A549 (cell line): ENCODE measurements around the gene FAM151B. TPM values are rescaled to one million over a fixed set of nuclear protein-coding genes. Genes with fewer than 3 reads are reported as not detected.

Source experiments
- ATAC-seq, 2 experiments: fragments of 200-7000 bp in 1 of 2; fragments of >200 bp in 1 of 2; cut with Nextera tagmentation in 1 of 2; cut with Tn5 transposase in 1 of 2; 3 replicates each; pipeline versions ENCODE4 v1.8.0 to v1.9.1; 2018 to 2020; ENCODE audit warnings: mild to moderate bottlenecking in 1 of 2, moderate library complexity in 1 of 2
- CTCF ChIA-PET: fragments of 300-600 bp; sonication (Branson Sonifier 250); formaldehyde crosslinking; extraction: SDS; loops from one replicate; lab custom pipeline; 2021; ENCODE audit warnings: antibody characterized with exemption, inconsistent platforms; lab: Yijun Ruan, JAX
- POLR2A ChIA-PET: fragments of 350-600 bp; formaldehyde crosslinking; extraction: SDS; loops from one replicate; lab custom pipeline; 2021; ENCODE audit warnings: antibody characterized with exemption, inconsistent platforms; lab: Yijun Ruan, JAX
- DNase-seq, 2 experiments: peaks; one replicate each; pipeline versions ENCODE4 v3.0.0 to v3.0.0-alpha.2; 2011 to 2016; ENCODE audit warnings: low read depth in 1 of 2, low spot score in 1 of 2
- FAIRE-seq: peaks from 2 replicates; lab custom pipeline; 2011; peaks lifted over from hg19 to GRCh38; lab: Jason Lieb, UNC
- H3K27ac ChIP-seq, 2 experiments: fragments of >200 bp; sonication (Bioruptor Twin); formaldehyde crosslinking; 3 replicates each; pipeline ENCODE4 v1.5.1; 2016 to 2017
- H3K4me1 ChIP-seq: fragments of >200 bp; sonication (Bioruptor Twin); formaldehyde crosslinking; 3 replicates; pipeline ENCODE4 v1.6.1; 2016
- H3K4me2 ChIP-seq: fragments of >200 bp; sonication (Bioruptor Twin); formaldehyde crosslinking; 3 replicates; pipeline ENCODE4 v1.6.1; 2016
- H3K4me3 ChIP-seq: fragments of >200 bp; sonication (Bioruptor Twin); formaldehyde crosslinking; 3 replicates; pipeline ENCODE4 v1.5.1; 2016
- H3K9me3 ChIP-seq: fragments of >200 bp; sonication (Bioruptor Twin); formaldehyde crosslinking; 3 replicates; pipeline ENCODE4 v1.6.1; 2016
- BHLHE40 ChIP-seq: IDR thresholded peaks from 2 replicates; pipeline ENCODE4 v1.6.1; 2012; ENCODE audit warnings: low read depth, low read length, inconsistent platforms
- CBX2 ChIP-seq: fragments of 200-600 bp; sonication (generic); IDR thresholded peaks from 2 replicates; pipeline ENCODE4 v1.6.1; 2016; ENCODE audit warnings: low read depth, mild to moderate bottlenecking, borderline replicate concordance
- CBX8 ChIP-seq: fragments of 200-600 bp; sonication (generic); IDR thresholded peaks from 2 replicates; pipeline ENCODE4 v1.6.1; 2016
- EHMT2 ChIP-seq: fragments of 200-600 bp; sonication (generic); IDR thresholded peaks from 2 replicates; pipeline ENCODE4 v1.6.1; 2016; ENCODE audit warnings: antibody characterized with exemption, low read depth, mild to moderate bottlenecking, moderate library complexity
- EP300 ChIP-seq, 2 experiments: fragments of >200 bp; sonication (Bioruptor Twin); formaldehyde crosslinking; IDR thresholded peaks; 2 replicates in 1 of 2; 3 replicates in 1 of 2; pipeline ENCODE4 v1.6.1; 2016 to 2017
- FOSL2 ChIP-seq, 2 experiments: fragments of 450-650 bp in 1 of 2; fragments of >200 bp in 1 of 2; sonication (Bioruptor Twin) in 1 of 2; formaldehyde crosslinking; IDR thresholded peaks; 2 replicates each; pipeline versions ENCODE4 v1.5.0 to v1.6.1; 2016 to 2020; ENCODE audit warnings: mild to moderate bottlenecking in 1 of 2, moderate library complexity in 1 of 2
- FOXS1 ChIP-seq: fragments of 250-450 bp; sonication (Bioruptor Pico); IDR thresholded peaks from 2 replicates; pipeline ENCODE4 v1.5.0; 2020; ENCODE audit warnings: mild to moderate bottlenecking, moderate library complexity
- GATA3 ChIP-seq: IDR thresholded peaks from 2 replicates; pipeline ENCODE4 v1.6.1; 2012; ENCODE audit warnings: borderline replicate concordance
- HOXB5 ChIP-seq: fragments of 250-450 bp; sonication (Bioruptor Pico); IDR thresholded peaks from 2 replicates; pipeline ENCODE4 v1.5.0; 2020; ENCODE audit warnings: mild to moderate bottlenecking, moderate library complexity
- JUN ChIP-seq, 2 experiments: fragments of >200 bp; sonication (Bioruptor Twin); formaldehyde crosslinking; IDR thresholded peaks; 2 replicates in 1 of 2; 3 replicates in 1 of 2; pipeline ENCODE4 v1.6.1; 2016 to 2017
- JUNB ChIP-seq: fragments of >200 bp; sonication (Bioruptor Twin); formaldehyde crosslinking; IDR thresholded peaks from 2 replicates; pipeline ENCODE4 v1.6.1; 2016
- KDM1A ChIP-seq: fragments of 200-600 bp; sonication (generic); IDR thresholded peaks from 2 replicates; pipeline ENCODE4 v1.6.1; 2016; ENCODE audit warnings: low read depth, mild to moderate bottlenecking
- MYC ChIP-seq: IDR thresholded peaks from 2 replicates; pipeline ENCODE4 v1.6.1; 2012; ENCODE audit warnings: mild to moderate bottlenecking, inconsistent platforms, low read length, improper control_type of control experiment, borderline replicate concordance
- NFE2L2 ChIP-seq: fragments of 150-350 bp; conservative IDR thresholded peaks from 2 replicates; pipeline ENCODE4 v1.6.1; 2014; ENCODE audit warnings: low read length
- NPAS2 ChIP-seq: fragments of 250-450 bp; sonication (Bioruptor Pico); IDR thresholded peaks from 2 replicates; pipeline ENCODE4 v1.8.0; 2022; ENCODE audit warnings: mild to moderate bottlenecking, moderate library complexity, borderline replicate concordance
- NR3C1 ChIP-seq: fragments of >200 bp; sonication (Bioruptor Twin); formaldehyde crosslinking; IDR thresholded peaks from 3 replicates; pipeline ENCODE4 v1.6.1; 2017
- POLR2AphosphoS2 ChIP-seq: conservative IDR thresholded peaks from 2 replicates; pipeline ENCODE4 v1.6.1; 2012; ENCODE audit warnings: low read length, improper control_type of control experiment, inconsistent platforms
- RAD21 ChIP-seq, 2 experiments: fragments of >200 bp in 1 of 2; sonication (Bioruptor Twin) in 1 of 2; formaldehyde crosslinking in 1 of 2; IDR thresholded peaks in 1 of 2; conservative IDR thresholded peaks in 1 of 2; 2 replicates in 1 of 2; 3 replicates in 1 of 2; pipeline ENCODE4 v1.6.1; 2012 to 2018; ENCODE audit warnings: inconsistent platforms in 1 of 2
- RARB ChIP-seq: fragments of 250-450 bp; sonication (Bioruptor Pico); IDR thresholded peaks from 2 replicates; pipeline ENCODE4 v1.8.0; 2021; ENCODE audit warnings: mild to moderate bottlenecking, moderate library complexity
- RCOR1 ChIP-seq: fragments of 150-350 bp; IDR thresholded peaks from 2 replicates; pipeline ENCODE4 v1.6.1; 2014; ENCODE audit warnings: antibody characterized with exemption, low read length, low read depth
- RFX5 ChIP-seq: fragments of 450-650 bp; IDR thresholded peaks from 2 replicates; pipeline ENCODE4 v1.7.1; 2014; ENCODE audit warnings: antibody characterized with exemption, mild to moderate bottlenecking, moderate library complexity
- SMC3 ChIP-seq: fragments of >200 bp; sonication (Bioruptor Twin); formaldehyde crosslinking; IDR thresholded peaks from 3 replicates; pipeline ENCODE4 v1.6.1; 2018; ENCODE audit warnings: inconsistent platforms
- ZFP36 ChIP-seq: fragments of 450-650 bp; IDR thresholded peaks from 2 replicates; pipeline ENCODE4 v1.6.1; 2014; ENCODE audit warnings: borderline replicate concordance; ENCODE audit not compliant: partially characterized antibody
- ZNF302 ChIP-seq: fragments of 250-450 bp; sonication (Bioruptor Pico); IDR thresholded peaks from 2 replicates; pipeline ENCODE4 v1.9.0; 2021; ENCODE audit warnings: inconsistent platforms, mild to moderate bottlenecking, moderate library complexity
- WGBS: methylation state at CpG from one replicate; pipeline ENCODE4 v1.1.6; 2017; ENCODE audit errors: missing lambda C conversion rate; 5-methylcytosine and 5-hydroxymethylcytosine counted together
- polyA plus RNA-seq, 4 experiments: library from polyadenylated mRNA; depleted of rRNA in 3 of 4; stranded (reverse); fragments of >200 nt; fragmentation: RNase III in 1 of 4; extraction: RNeasy Plus Mini Kit Qiagen cat#74134 plus additional on column Dnase treatment in 1 of 4; gene quantifications; 2 replicates in 3 of 4; 3 replicates in 1 of 4; pipeline ENCODE4 v1.2.3, GENCODE V29; 2011 to 2017
- TF ChIP-seq, protein P1 (sequence below): fragments of >200 bp; sonication (Bioruptor Twin); formaldehyde crosslinking; IDR thresholded peaks from 3 replicates; pipeline ENCODE4 v1.5.1; 2016

The FAM151B gene
- polyA plus RNA-seq, 2 of the 4 experiments (the other 2 are of a cell fraction) = 2.2 to 3.2 TPM

DNA sequence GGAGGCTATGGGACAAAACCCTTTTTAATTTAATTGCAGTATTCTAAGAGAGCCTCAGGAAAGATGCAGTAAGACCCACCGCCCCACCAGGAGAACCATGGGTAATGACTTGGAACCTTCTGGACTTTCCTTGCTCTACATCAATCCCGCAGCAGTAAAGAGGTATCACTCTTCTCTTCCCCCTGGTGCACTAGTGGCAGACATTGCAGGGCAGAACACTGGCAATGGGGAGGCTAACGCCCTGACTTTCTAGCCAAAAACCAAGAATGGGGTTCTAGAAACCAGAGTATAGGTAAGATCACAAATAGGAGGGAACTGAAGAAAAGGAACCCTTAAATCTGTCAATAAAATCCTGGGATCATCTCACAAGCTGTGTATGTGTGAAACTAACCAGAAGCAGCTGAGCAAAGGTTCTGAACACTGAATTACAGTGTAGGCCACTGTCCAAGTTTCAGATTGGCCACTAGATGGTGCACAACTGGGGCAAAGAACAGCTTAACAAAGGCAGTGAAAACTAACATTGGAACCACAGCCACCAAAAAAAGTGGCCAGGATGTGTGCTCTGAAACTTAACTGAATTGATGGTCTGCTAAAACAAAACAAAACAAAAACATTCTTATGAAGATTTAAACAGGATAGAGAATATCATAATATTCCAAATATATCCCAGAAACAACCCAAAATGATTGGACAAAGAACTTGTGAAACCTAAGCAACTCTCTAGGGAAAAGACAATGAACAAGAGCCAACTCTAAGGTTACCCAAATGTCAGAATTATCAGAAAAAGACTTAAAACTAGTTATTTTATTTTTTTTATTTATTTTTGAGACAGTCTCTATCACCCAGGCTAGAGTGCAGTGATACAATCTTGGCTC, 6.6 kb upstream of the FAM151B start:
- 90% methylated on average over 3 of the region's 3 CpGs for WGBS
- peak; percentile 77 to 94 for ATAC-seq
- H3K27ac ChIP-seq = no peak overlapping the region
- DNase-seq = peak; percentile 44 to 63
- TF ChIP-seq, protein P1, sequence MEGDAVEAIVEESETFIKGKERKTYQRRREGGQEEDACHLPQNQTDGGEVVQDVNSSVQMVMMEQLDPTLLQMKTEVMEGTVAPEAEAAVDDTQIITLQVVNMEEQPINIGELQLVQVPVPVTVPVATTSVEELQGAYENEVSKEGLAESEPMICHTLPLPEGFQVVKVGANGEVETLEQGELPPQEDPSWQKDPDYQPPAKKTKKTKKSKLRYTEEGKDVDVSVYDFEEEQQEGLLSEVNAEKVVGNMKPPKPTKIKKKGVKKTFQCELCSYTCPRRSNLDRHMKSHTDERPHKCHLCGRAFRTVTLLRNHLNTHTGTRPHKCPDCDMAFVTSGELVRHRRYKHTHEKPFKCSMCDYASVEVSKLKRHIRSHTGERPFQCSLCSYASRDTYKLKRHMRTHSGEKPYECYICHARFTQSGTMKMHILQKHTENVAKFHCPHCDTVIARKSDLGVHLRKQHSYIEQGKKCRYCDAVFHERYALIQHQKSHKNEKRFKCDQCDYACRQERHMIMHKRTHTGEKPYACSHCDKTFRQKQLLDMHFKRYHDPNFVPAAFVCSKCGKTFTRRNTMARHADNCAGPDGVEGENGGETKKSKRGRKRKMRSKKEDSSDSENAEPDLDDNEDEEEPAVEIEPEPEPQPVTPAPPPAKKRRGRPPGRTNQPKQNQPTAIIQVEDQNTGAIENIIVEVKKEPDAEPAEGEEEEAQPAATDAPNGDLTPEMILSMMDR = peak; percentile 68
- TF ChIP-seq JUNB (no peak), RAD21 (conservative IDR thresholded peaks at IDR 0.05 in 1 of 2, IDR thresholded peaks at IDR 0.05 in 1 of 2) (peak; percentile 46 to 51; a peak in 4 of 5 replicates), FOSL2 (IDR thresholded peaks at IDR 0.05) (no peak), FOSL2 (CRISPR knock-in tag; IDR thresholded peaks at IDR 0.05) (no peak), NFE2L2 (no peak), EHMT2 (no peak), SMC3 (peak; percentile 56), HOXB5 (CRISPR knock-in tag) (no peak), POLR2AphosphoS2 (no peak), CBX2 (no peak), NR3C1 (no peak), GATA3 (no peak)
- H3K4me2 ChIP-seq = no peak overlapping the region
- H3K9me3 ChIP-seq = peaks cover 5% of the 10 kb centered on the region; the same call in 1 of the 3 replicates
- H3K4me3 ChIP-seq = no peak overlapping the region
- POLR2A ChIA-PET = interaction anchor here (1.0 kb wide), 1 partner anchor 173 kb away, joined by 3 read pairs; the partner anchor contains the start of genes DHFR and MSH3
- FAIRE-seq = peak; percentile 32
- no peaks in the 10 kb centered on the region for H3K4me1 ChIP-seq
- CTCF ChIA-PET = interaction anchor here (0.6 to 3.6 kb wide), 12 partner anchors 14 to 1158 kb away, joined by 3 to 14 read pairs (median 4); no protein-coding TSS in a partner anchor

DNA sequence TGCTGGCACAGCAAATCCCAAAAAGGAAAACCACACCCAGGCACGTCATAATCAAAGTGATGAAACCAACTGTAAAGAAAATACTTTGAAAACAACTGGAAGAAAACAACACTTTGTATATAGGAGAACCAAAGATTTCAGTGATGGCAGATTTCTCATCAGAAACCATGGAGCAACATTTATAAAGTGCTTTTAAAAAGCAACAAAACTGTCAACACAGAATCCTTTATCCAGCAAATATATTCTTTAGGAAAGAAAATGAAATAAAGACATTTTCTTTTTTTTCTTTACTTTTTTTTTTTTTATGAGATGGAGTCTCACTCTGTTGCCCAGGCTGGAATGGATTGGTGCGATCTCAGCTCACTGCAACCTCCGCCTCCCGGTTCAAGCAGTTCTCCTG, 5.3 kb upstream of the FAM151B start:
- no peak for ATAC-seq
- Histone ChIP-seq H3K9me3 (peaks cover 5% of the 10 kb centered on the region; the same call in 1 of the 3 replicates), H3K27ac (no peak overlapping the region), H3K4me1 (peaks cover 6% of the 10 kb centered on the region; the same call in 1 of the 3 replicates), H3K4me2 (no peak overlapping the region), H3K4me3 (no peak overlapping the region)
- 66% methylated on average over 4 of the region's 4 CpGs for WGBS
- no peak for FAIRE-seq
- DNase-seq = no peak
- TF ChIP-seq EHMT2 (no peak), POLR2AphosphoS2 (no peak), JUN (IDR thresholded peaks at IDR 0.05) (no peak), EP300 (IDR thresholded peaks at IDR 0.05) (no peak), KDM1A (no peak), CBX2 (no peak), FOXS1 (no peak), RFX5 (no peak)
- TF ChIP-seq, all 56 proteins: peak for 0
- ChIA-PET CTCF (interaction anchor here (1.4 to 3.6 kb wide), 2 partner anchors 16 to 190 kb away, joined by 3 to 14 read pairs; no protein-coding TSS in a partner anchor), POLR2A (no interaction called here)

DNA sequence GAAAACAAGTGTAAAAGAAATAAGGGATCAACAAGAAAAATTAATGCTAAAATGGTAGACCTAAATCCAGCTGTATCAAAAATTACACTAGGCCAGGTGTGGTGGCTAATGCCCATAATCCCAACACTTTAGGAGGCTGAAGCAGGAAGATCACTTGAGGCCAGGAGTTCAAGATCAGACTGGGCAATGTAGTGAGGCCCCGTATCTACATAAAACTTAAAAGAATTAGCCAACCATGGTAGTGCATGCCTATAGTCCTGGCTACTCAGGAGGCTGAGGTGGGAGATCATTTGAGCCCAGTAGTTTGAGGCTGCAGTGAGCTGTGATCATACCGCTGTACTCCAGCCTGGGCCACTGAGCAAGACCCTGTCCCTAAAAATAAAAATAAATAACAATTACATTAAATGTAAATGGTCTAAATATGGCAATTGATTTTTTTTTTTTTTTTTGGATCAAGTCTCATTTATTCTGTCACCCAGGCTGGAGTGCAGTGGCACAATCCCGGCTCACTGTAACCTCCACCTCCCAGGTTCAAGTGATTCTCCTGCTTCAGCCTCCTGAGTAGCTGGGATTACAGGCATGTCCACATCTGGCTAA, 4.2 kb upstream of the FAM151B start:
- H3K27ac ChIP-seq = no peak overlapping the region
- H3K4me1 ChIP-seq = peaks cover 6% of the 10 kb centered on the region; the same call in 1 of the 3 replicates
- TF ChIP-seq RARB (CRISPR knock-in tag) (no peak), POLR2AphosphoS2 (no peak), FOXS1 (no peak), NPAS2 (CRISPR knock-in tag) (no peak), KDM1A (no peak), FOSL2 (IDR thresholded peaks at IDR 0.05) (no peak), FOSL2 (CRISPR knock-in tag; IDR thresholded peaks at IDR 0.05) (no peak), JUNB (no peak), BHLHE40 (no peak), SMC3 (no peak), MYC (no peak), CBX8 (no peak), ZNF302 (CRISPR knock-in tag) (no peak), RCOR1 (no peak), ZFP36 (no peak)
- ATAC-seq (no peak), DNase-seq (no peak), FAIRE-seq (no peak)
- ChIA-PET POLR2A (no interaction called here), CTCF (interaction anchor here (1.6 kb wide), 1 partner anchor 188 kb away, joined by 4 read pairs; no protein-coding TSS in a partner anchor)
- WGBS = 94% methylated on average over 3 of the region's 3 CpGs
- no peak overlapping the region for H3K4me3 ChIP-seq
- no peak overlapping the region for H3K4me2 ChIP-seq
- peaks cover 5% of the 10 kb centered on the region; the same call in 1 of the 3 replicates for H3K9me3 ChIP-seq
